HG03108 (cell line): ENCODE data around the gene MTMR3.
"Not testable (repeated sequence)": the region's sequence is repeated elsewhere in the genome, so short reads cannot be mapped to it uniquely, and the experiment has no call there.

Experiments
- ATAC-seq: cut with Tn5 transposase; IDR thresholded peaks from one replicate; pipeline ENCODE4 v1.9.1; 2021; ENCODE audit warnings: moderate library complexity; ENCODE audit not compliant: unreplicated experiment

Gene MTMR3

GRCh38 chr22:29883045-29883774 lies at the start of gene MTMR3:
Gene MTMR3 (plus strand): TSS chr22:29883174. CDS start chr22:29971060, 87,886 bp downstream.
- ATAC-seq, result peak; percentile 64

DNA sequence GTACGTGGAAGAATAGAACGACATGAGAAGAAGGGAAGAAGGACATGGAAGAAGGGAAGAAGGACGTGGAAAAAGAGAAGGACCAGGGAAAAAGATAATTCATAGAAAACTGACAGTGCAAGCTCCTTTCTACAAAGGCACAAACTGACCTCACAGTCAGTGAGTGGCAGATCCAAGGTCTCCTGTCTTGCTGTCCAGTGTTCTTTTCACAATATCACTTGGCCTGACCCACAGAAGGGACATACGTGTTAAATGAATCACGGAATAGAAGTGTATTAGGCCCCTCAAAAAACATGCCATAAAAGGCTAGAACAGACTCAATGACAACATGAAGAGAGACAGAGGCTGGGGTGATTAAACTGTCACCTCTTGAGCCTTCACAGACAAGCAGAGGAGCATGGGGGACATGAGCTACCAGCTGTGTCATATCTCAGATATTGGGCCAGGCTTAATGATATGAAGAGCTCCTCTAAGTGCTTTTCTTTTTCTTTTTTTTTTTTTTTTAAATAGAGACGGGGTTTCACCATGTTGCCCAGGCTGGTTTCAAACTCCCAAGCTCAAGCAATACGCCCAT lies 49.5 kb upstream of the MTMR3 start:
- no peak for ATAC-seq

DNA sequence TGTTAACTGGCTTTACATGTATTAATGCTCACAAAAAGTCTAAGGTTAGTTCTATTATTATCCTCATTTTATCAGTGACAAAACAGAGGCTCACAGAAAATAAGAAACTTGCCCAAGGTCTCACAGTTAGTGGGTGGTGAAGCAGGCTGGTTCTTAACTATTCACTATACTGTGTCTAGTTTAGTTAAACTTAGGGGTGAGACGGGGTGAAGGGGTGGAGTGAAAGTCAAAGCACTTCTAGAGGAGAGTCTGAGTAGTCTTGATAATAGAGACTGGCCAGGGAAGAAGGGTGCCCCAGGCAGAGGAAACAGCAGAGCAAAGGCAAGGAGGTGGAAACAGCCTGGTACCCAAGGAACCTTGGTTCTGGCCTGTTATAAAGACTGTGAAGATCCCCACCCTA lies 48.9 kb upstream of the MTMR3 start:
- ATAC-seq, result no peak

- not testable (repeated sequence) for ATAC-seq
Observed at GRCh38 chr22:29836791-29837370, 46.1 kb upstream of the MTMR3 start.

GRCh38 chr22:29837741-29838598 lies 45.0 kb upstream of the MTMR3 start, which contains the start of gene ASCC2:
Gene ASCC2 (minus strand): TSS chr22:29838274. CDS start chr22:29832325, 5,949 bp downstream.
- ATAC-seq, result peak; percentile 93

GRCh38 chr22:29838599-29838956 lies 44.4 kb upstream of the MTMR3 start:
- no peak for ATAC-seq

- ATAC-seq, result no peak
Observed at GRCh38 chr22:29839039-29839438, 43.9 kb upstream of the MTMR3 start.

- no peak for ATAC-seq
Observed at GRCh38 chr22:29840498-29840897, 42.5 kb upstream of the MTMR3 start.

GRCh38 chr22:29842172-29842571 lies 40.8 kb upstream of the MTMR3 start:
- no peak for ATAC-seq

DNA sequence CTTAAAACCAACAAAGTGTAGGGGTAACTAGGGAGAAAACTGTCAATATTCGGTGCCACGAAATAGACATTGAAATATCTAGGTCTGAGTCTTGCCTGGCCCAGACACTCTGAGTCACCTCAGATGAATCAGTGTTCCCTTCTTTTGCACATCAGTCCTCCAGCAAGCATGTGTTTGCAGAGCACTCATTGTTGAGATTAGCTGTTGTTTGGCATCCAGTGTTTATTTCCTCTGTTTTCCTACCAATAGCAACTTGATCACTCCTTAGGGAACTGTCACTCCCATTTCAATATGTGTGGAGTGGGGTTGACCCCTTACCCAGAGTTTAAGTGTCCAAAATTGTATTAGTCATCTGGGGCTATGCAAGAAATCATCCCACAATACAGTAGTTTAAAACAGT lies 40.2 kb upstream of the MTMR3 start:
- no peak for ATAC-seq

- no peak for ATAC-seq
Observed at GRCh38 chr22:29846290-29846689, 36.7 kb upstream of the MTMR3 start.

GRCh38 chr22:29848111-29848510 lies 34.9 kb upstream of the MTMR3 start:
- ATAC-seq, result no peak

DNA sequence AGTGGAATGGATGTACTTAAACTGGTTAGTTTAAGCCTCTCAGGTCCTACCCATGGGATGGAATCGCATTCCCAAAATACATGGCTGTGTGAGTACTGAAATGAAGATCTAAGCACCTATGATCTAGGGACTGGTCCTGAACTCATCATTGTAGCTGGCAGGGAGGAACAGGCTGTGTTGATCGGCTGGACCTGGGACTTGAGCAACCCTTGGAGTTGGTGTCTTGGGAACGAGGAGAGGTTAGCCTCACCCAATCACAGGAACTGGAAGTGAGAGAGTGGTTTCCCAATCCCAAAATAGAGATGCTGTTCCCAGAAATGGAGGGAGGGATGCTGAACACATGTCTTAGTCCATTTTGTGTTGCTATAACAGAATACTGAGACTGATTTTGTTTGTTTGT lies 28.5 kb upstream of the MTMR3 start:
- no peak for ATAC-seq

DNA sequence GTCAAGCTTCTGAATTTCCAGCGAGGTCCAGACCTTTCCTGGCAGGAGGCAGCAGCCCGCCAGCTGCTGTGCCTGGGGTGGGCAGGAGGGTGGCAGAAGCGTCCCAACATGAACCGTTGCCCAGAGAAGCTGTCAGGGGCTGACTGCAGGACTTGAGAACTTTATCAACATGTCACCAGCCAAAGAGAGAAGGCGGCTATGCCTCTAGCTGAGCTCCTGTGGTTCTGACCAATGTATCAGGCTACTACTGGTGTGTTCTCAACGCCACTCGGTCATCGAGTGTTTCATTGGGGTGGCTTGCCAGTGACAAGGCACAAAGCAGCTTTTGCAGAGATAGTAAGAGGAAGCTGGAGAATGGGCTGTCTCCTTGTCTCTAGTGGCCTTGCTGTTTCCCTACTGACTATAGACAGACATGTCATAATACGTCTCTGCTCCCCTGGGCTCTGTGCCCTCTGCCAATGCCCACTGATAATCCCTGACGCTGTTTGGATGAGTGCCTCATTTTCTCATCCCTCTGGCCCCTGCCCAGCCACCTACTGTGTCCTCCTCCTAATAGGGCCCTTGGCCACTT lies 27.3 kb upstream of the MTMR3 start:
- ATAC-seq, result no peak

DNA sequence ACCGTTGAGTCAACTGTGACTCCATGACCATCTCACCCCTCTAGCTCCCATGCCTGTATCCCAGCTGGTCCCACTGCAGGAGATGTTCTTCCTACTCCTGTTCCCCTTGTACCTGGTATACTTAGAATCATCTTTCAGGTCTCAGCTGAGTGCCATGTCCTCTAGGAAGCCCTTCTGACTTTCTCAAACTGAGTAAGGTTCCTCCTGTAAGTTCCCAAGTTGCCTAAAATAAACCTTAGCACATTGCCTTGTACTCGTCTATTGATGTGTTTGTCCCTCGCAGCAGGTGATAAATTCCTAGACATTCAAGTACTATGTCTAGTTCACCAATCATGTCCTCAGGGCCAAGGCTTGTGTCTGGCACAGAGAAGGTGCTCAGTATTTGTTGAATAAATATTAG lies 26.5 kb upstream of the MTMR3 start:
- no peak for ATAC-seq

DNA sequence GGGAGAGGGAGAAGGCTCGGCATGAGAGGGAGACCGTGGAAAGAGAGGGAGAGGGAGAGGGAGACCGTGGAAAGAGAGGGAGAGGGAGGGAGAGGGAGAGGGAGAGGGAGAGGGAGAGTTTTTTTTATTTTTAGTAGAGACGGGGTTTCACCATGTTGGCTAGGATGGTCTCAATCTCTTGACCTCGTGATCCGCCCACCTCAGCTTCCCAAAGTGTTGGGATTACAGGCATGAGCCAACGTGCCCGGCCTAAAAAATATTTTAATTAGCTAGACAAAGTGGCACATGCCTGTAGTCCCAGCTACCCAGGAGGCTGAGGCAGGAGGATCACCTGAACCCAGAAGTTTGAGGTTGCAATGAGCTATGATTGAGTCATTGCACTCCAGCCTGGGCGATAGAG lies 23.9 kb upstream of the MTMR3 start:
- not testable (repeated sequence) for ATAC-seq

- ATAC-seq, result no peak
Observed at GRCh38 chr22:29860006-29860766, 22.8 kb upstream of the MTMR3 start.

DNA sequence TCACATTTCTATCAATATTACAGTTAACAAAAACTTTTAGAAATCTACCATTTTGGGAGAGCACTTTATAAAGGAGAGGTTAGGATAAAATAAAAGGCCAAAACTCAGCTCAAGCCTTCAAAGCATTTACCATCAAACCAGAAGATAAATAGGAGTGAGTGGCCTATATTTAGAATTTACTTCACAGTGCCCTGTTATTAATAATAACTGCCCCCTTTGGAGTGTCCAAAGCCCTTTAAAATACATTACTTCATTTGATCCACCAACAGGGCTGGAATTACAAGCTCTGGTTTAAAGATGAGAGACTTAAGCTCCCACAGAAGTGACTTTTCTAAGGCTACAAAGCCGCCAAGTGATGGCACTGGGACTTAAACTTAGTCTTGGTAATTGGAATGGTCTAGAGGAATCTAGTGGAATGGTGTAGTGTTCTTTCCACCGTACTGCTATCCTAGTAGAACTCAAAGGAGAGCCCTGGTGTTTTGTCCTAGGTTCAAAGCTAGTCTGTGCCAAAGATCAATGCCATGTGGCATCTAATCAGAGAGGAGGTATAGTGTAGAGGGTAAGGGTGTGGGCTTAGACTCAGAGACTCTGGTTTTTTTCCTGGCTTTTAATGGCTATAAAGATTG lies 21.2 kb upstream of the MTMR3 start:
- ATAC-seq, result no peak

GRCh38 chr22:29865572-29865971 lies 17.4 kb upstream of the MTMR3 start:
- ATAC-seq, result not testable (repeated sequence)

GRCh38 chr22:29867260-29867659 lies 15.7 kb upstream of the MTMR3 start:
- no peak for ATAC-seq
